Progenitor cell of endocrine pancreas (in vitro differentiated cells): ENCODE results near the gene FUBP3. TPM values are rescaled to one million over a fixed set of nuclear protein-coding genes. Genes with fewer than 3 reads are reported as not detected.

Experiments used
- DNase-seq: peaks from one replicate; pipeline ENCODE4 v3.0.0; 2021; ENCODE audit warnings: low spot score; ENCODE audit not compliant: unreplicated experiment
- H3K27ac Mint-ChIP-seq: 2 replicates; pipeline ENCODE4 v1.8.0; 2021; ENCODE audit warnings: mild to moderate bottlenecking, moderate library complexity, mixed read lengths
- H3K27me3 Mint-ChIP-seq: 2 replicates; pipeline ENCODE4 v1.8.0; 2021; ENCODE audit warnings: mixed read lengths
- H3K36me3 Mint-ChIP-seq: 2 replicates; pipeline ENCODE4 v1.8.0; 2022; ENCODE audit warnings: mixed read lengths; ENCODE audit not compliant: insufficient read depth
- H3K4me1 Mint-ChIP-seq: 2 replicates; pipeline ENCODE4 v1.8.0; 2021; ENCODE audit warnings: low read depth, mixed read lengths
- H3K4me3 Mint-ChIP-seq: 2 replicates; pipeline ENCODE4 v1.8.0; 2021; ENCODE audit warnings: low read depth, mild to moderate bottlenecking, moderate library complexity, mixed read lengths
- H3K9me3 Mint-ChIP-seq: 2 replicates; pipeline ENCODE4 v1.8.0; 2021; ENCODE audit warnings: low read depth, mixed read lengths
- total RNA-seq: library from RNA; stranded (reverse); gene quantifications from 2 replicates; pipeline ENCODE4 v1.2.1, GENCODE V29; 2021
- TF ChIP-seq, protein P1 (sequence below): fragments of 200-600 bp; sonication (generic); IDR thresholded peaks from one replicate; pipeline ENCODE4 v1.5.0; 2021; ENCODE audit warnings: antibody characterized with exemption, mild to moderate bottlenecking; ENCODE audit not compliant: unreplicated experiment

FUBP3 gene
- total RNA-seq, 1 donor from 2014 or later: 68.9 TPM

- no peak overlapping the region for H3K4me3 Mint-ChIP-seq
- DNase-seq: no peak
- peaks cover 5% of the 10 kb centered on the region for H3K4me1 Mint-ChIP-seq
- H3K36me3 Mint-ChIP-seq: no peaks in the 10 kb centered on the region
- TF ChIP-seq, protein P1, sequence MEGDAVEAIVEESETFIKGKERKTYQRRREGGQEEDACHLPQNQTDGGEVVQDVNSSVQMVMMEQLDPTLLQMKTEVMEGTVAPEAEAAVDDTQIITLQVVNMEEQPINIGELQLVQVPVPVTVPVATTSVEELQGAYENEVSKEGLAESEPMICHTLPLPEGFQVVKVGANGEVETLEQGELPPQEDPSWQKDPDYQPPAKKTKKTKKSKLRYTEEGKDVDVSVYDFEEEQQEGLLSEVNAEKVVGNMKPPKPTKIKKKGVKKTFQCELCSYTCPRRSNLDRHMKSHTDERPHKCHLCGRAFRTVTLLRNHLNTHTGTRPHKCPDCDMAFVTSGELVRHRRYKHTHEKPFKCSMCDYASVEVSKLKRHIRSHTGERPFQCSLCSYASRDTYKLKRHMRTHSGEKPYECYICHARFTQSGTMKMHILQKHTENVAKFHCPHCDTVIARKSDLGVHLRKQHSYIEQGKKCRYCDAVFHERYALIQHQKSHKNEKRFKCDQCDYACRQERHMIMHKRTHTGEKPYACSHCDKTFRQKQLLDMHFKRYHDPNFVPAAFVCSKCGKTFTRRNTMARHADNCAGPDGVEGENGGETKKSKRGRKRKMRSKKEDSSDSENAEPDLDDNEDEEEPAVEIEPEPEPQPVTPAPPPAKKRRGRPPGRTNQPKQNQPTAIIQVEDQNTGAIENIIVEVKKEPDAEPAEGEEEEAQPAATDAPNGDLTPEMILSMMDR: no peak
- peaks cover 79% of the 10 kb centered on the region for H3K27me3 Mint-ChIP-seq
- no peaks in the 10 kb centered on the region for H3K9me3 Mint-ChIP-seq
- H3K27ac Mint-ChIP-seq: no peak overlapping the region
These were observed 83.5 kb downstream of the FUBP3 start for GRCh38 chr9:130662970-130663257.

DNA sequence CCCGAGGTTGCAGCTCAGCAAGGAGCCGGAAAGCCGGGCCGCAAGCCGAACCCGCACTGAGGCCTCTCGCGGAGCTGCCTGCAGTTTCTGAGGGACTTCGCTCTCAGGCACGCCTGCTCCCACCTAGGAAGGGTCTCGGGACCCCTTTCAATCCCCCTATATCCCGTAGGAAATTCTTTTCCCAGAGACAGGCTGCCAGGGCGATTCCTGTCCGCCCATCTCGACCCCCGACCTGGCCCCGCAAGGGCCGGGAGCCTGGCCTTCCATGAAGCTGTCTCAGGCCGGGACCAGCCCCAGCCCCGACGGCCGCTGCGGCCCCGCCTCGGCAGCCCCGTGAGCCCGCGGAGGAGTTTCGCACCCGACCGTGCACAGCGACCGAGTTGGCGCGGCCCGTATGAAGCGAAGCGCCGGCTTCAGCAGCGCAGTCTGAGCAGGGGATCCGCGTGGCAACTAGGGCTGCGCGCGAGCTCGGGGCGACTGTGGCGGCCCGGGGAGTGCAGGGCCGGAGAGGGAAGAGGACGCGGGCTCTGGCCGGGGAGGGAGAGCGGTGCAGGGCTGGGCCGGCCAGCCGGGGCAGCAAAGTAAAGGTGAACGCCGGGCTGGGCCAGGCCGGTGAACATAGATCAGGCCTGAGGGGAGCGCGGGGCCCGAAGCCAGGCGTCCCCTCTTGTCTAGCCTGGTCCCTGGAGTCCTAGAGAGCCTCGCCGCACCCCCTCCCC, 84.0 kb downstream of the FUBP3 start:
- no peaks in the 10 kb centered on the region for H3K36me3 Mint-ChIP-seq
- no peaks in the 10 kb centered on the region for H3K9me3 Mint-ChIP-seq
- H3K27ac Mint-ChIP-seq: no peak overlapping the region
- DNase-seq: no peak
- H3K4me1 Mint-ChIP-seq: peaks cover 5% of the 10 kb centered on the region
- H3K4me3 Mint-ChIP-seq: no peak overlapping the region
- TF ChIP-seq, protein P1: no peak
- H3K27me3 Mint-ChIP-seq: peaks cover 79% of the 10 kb centered on the region

GRCh38 chr9:130663977-130664250, 84.5 kb downstream of the FUBP3 start:
- Mint-ChIP-seq H3K9me3 (no peaks in the 10 kb centered on the region), H3K4me3 (no peak overlapping the region), H3K4me1 (peaks cover 5% of the 10 kb centered on the region), H3K27ac (no peak overlapping the region), H3K27me3 (peaks cover 79% of the 10 kb centered on the region), H3K36me3 (no peaks in the 10 kb centered on the region)
- TF ChIP-seq, protein P1: no peak
- DNase-seq: no peak

DNA sequence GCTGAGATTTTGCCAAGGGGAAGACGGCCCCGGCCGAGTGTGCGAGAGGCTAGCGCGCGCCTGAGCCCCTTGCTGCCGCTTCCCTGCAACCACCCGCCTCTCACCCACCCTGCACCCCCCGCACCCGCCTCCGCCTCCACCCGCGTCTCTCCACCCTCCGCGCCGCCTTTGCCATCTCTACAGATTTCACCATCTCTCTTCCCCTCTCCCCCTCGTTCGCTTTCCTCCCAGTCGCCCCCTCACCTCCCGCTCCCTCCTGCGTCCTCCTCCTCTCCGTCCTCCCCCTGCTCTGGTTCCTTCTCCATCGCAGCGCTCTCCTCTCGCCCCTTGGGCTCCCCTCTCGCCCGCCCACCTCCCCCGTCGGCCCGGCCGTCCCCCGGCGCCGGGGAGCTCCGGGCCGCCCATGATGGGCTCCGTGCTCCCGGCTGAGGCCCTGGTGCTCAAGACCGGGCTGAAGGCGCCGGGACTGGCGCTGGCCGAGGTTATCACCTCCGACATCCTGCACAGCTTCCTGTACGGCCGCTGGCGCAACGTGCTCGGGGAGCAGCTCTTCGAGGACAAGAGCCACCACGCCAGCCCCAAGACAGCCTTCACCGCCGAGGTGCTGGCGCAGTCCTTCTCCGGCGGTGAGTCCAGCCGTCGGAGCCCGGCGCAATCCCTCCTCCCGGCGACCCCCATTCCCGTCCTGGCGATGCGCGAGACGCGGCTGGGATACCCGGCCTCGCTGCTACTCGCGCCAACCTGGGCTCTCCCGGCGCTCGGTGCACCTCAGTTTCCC, 85.1 kb downstream of the FUBP3 start, which contains the start of gene PRDM12:
Gene PRDM12, plus strand, starts transcription at position 344 of the 778 bp plus-strand sequence. Its CDS starts 60 bp downstream, at position 404.
- Mint-ChIP-seq H3K27ac (no peak within 1 kb of the TSS), H3K36me3 (no peaks in the 10 kb centered on the region), H3K9me3 (no peaks in the 10 kb centered on the region), H3K27me3 (peaks cover 77% of the 10 kb centered on the region), H3K4me1 (peaks cover 5% of the 10 kb centered on the region), H3K4me3 (no peak within 1 kb of the TSS)
- TF ChIP-seq, protein P1: no peak
- no peak for DNase-seq

DNA sequence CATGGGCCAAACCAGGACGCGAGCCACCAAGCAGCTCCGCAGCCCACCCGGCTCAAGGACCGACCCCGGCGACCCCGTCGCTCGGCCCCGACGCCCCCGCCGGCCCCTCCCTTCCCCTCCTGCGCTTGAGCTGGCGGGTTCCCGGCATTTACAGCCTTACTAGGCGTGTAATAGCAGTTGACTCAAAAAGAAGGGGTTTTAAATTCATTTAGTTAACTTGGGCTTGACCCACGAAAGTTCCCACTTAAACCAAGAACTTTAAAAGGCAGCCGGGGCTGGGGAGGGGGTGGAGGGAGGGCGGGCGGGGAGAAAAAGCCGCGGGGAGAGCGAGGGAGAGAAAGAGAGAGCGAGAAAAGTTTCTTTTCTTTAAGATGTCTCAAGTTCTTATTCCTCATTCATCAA, 85.7 kb downstream of the FUBP3 start:
- no peak overlapping the region for H3K27ac Mint-ChIP-seq
- H3K27me3 Mint-ChIP-seq: peaks cover 77% of the 10 kb centered on the region
- H3K4me1 Mint-ChIP-seq: peaks cover 5% of the 10 kb centered on the region
- H3K9me3 Mint-ChIP-seq: no peaks in the 10 kb centered on the region
- no peak overlapping the region for H3K4me3 Mint-ChIP-seq
- DNase-seq: no peak
- TF ChIP-seq, protein P1: no peak
- H3K36me3 Mint-ChIP-seq: no peaks in the 10 kb centered on the region
